SK-N-SH treated with all-trans-retinoic acid at 6 μM for 48 hours (cell line): ENCODE measurements around the gene TMEM51.

Experiments used
- ATAC-seq: fragments of 200-7000 bp; cut with Tn5 transposase; 3 replicates; pipeline ENCODE4 v1.9.1; 2020; ENCODE audit warnings: mild to moderate bottlenecking, moderate library complexity
- ARNTL ChIP-seq: fragments of 450-650 bp; formaldehyde crosslinking; IDR thresholded peaks from 2 replicates; pipeline ENCODE4 v1.5.0; 2020; ENCODE audit warnings: low read depth, mild to moderate bottlenecking, moderate library complexity, borderline replicate concordance
- BACH2 ChIP-seq: fragments of 250-450 bp; sonication (Bioruptor Pico); IDR thresholded peaks from 2 replicates; pipeline ENCODE4 v1.9.0; 2021; ENCODE audit warnings: mild to moderate bottlenecking, borderline replicate concordance
- CREB5 ChIP-seq: fragments of 250-450 bp; sonication (Bioruptor Pico); IDR thresholded peaks from 2 replicates; pipeline ENCODE4 v1.5.1; 2020; ENCODE audit warnings: low read depth, mild to moderate bottlenecking, moderate library complexity
- CSDC2 ChIP-seq: fragments of 250-450 bp; sonication (Bioruptor Pico); IDR thresholded peaks from 2 replicates; pipeline ENCODE4 v1.5.0; 2020; ENCODE audit warnings: mild to moderate bottlenecking, moderate library complexity
- CSRNP3 ChIP-seq: fragments of 250-450 bp; sonication (Bioruptor Pico); IDR thresholded peaks from 2 replicates; pipeline ENCODE4 v1.5.1; 2021; ENCODE audit warnings: mild to moderate bottlenecking, moderate library complexity
- ESRRG ChIP-seq: fragments of 250-450 bp; sonication (Bioruptor Pico); IDR thresholded peaks from 2 replicates; pipeline ENCODE4 v1.6.1; 2021; ENCODE audit warnings: mild to moderate bottlenecking
- GLIS3 ChIP-seq: fragments of 250-450 bp; sonication (Bioruptor Pico); IDR thresholded peaks from 2 replicates; pipeline ENCODE4 v1.5.0; 2020; ENCODE audit warnings: mild to moderate bottlenecking, moderate library complexity
- ISL1 ChIP-seq: fragments of 250-450 bp; sonication (Bioruptor Pico); IDR thresholded peaks from 2 replicates; pipeline ENCODE4 v2.1.2; 2022; ENCODE audit warnings: mild to moderate bottlenecking, moderate library complexity
- OSR1 ChIP-seq: fragments of 250-450 bp; sonication (Bioruptor Pico); IDR thresholded peaks from 2 replicates; pipeline ENCODE4 v1.8.0; 2022; ENCODE audit warnings: moderate library complexity, mild to moderate bottlenecking, inconsistent platforms
- PATZ1 ChIP-seq: fragments of 250-450 bp; sonication (Bioruptor Pico); IDR thresholded peaks from 2 replicates; pipeline ENCODE4 v1.8.0; 2020; ENCODE audit warnings: mild to moderate bottlenecking, moderate library complexity, borderline replicate concordance
- PPARA ChIP-seq: fragments of 250-450 bp; sonication (Bioruptor Pico); IDR thresholded peaks from 2 replicates; pipeline ENCODE4 v1.5.0; 2020; ENCODE audit warnings: mild to moderate bottlenecking, borderline replicate concordance
- RARB ChIP-seq: fragments of 250-450 bp; sonication (Bioruptor Pico); IDR thresholded peaks from 2 replicates; pipeline ENCODE4 v1.8.0; 2021; ENCODE audit warnings: mild to moderate bottlenecking, moderate library complexity
- SNAI2 ChIP-seq: fragments of 250-450 bp; sonication (Bioruptor Pico); IDR thresholded peaks from 2 replicates; pipeline ENCODE4 v1.5.0; 2020; ENCODE audit warnings: mild to moderate bottlenecking, moderate library complexity
- TCF4 ChIP-seq: fragments of 250-450 bp; sonication (Bioruptor Pico); IDR thresholded peaks from 2 replicates; pipeline ENCODE4 v1.8.0; 2021; ENCODE audit warnings: mild to moderate bottlenecking, moderate library complexity, borderline replicate concordance
- TOX ChIP-seq: fragments of 250-450 bp; sonication (Bioruptor Pico); IDR thresholded peaks from 2 replicates; pipeline ENCODE4 v1.8.0; 2021; ENCODE audit warnings: mild to moderate bottlenecking, moderate library complexity, borderline replicate concordance
- TSHZ2 ChIP-seq: fragments of 250-450 bp; sonication (Bioruptor Pico); IDR thresholded peaks from 2 replicates; pipeline ENCODE4 v1.5.0; 2020; ENCODE audit warnings: mild to moderate bottlenecking, moderate library complexity
- ZC3H10 ChIP-seq: fragments of 250-450 bp; sonication (Bioruptor Pico); IDR thresholded peaks from 2 replicates; pipeline ENCODE4 v1.5.1; 2021; ENCODE audit warnings: mild to moderate bottlenecking, moderate library complexity
- ZFP3 ChIP-seq: fragments of 250-450 bp; sonication (Bioruptor Pico); IDR thresholded peaks from 2 replicates; pipeline ENCODE4 v1.5.0; 2020; ENCODE audit warnings: mild to moderate bottlenecking, moderate library complexity
- ZFP30 ChIP-seq: fragments of 450-650 bp; formaldehyde crosslinking; IDR thresholded peaks from 2 replicates; pipeline ENCODE4 v1.5.0; 2022; ENCODE audit warnings: mild to moderate bottlenecking, moderate library complexity
- ZNF565 ChIP-seq: fragments of 450-650 bp; formaldehyde crosslinking; conservative IDR thresholded peaks from 2 replicates; pipeline ENCODE4 v1.5.0; 2020; ENCODE audit warnings: low read depth, mild to moderate bottlenecking, moderate library complexity
- ZNF70 ChIP-seq: fragments of 450-650 bp; formaldehyde crosslinking; IDR thresholded peaks from 2 replicates; pipeline ENCODE4 v1.5.0; 2020; ENCODE audit warnings: mild to moderate bottlenecking, moderate library complexity

TMEM51 gene

GRCh38 chr1:15246960-15247614 lies 93.5 kb downstream of the TMEM51 start, which contains the start of gene FHAD1:
Gene FHAD1 (plus strand): TSS chr1:15247223. CDS start chr1:15251785, 4,562 bp downstream.
- ATAC-seq = peak; percentile 85
- no peak for TF ChIP-seq ZC3H10
- no peak for TF ChIP-seq PATZ1 (CRISPR knock-in tag)
- no peak for TF ChIP-seq ZNF70
- TF ChIP-seq TCF4 = no peak
- no peak for TF ChIP-seq ARNTL (CRISPR knock-in tag)
- TF ChIP-seq TOX = no peak
- no peak for TF ChIP-seq BACH2 (CRISPR knock-in tag)

GRCh38 chr1:15248216-15248615 lies 94.7 kb downstream of the TMEM51 start:
- TF ChIP-seq TCF4 = no peak
- no peak for TF ChIP-seq ESRRG (CRISPR knock-in tag)
- no peak for TF ChIP-seq CSRNP3 (CRISPR knock-in tag)
- no peak for TF ChIP-seq GLIS3 (CRISPR knock-in tag)
- no peak for TF ChIP-seq TOX
- no peak for TF ChIP-seq ARNTL (CRISPR knock-in tag)
- no peak for TF ChIP-seq ZNF70
- no peak for TF ChIP-seq ZFP30
- no peak for TF ChIP-seq ZFP3 (CRISPR knock-in tag)
- no peak for TF ChIP-seq CREB5 (CRISPR knock-in tag)
- ATAC-seq = no peak

- no peak for ATAC-seq
- no peak for TF ChIP-seq SNAI2 (CRISPR knock-in tag)
- TF ChIP-seq CSRNP3 (CRISPR knock-in tag) = no peak
- no peak for TF ChIP-seq TCF4
- no peak for TF ChIP-seq ZFP3 (CRISPR knock-in tag)
- TF ChIP-seq TSHZ2 (CRISPR knock-in tag) = no peak
- no peak for TF ChIP-seq ISL1 (CRISPR knock-in tag)
- TF ChIP-seq TOX = no peak
- no peak for TF ChIP-seq PATZ1 (CRISPR knock-in tag)
- no peak for TF ChIP-seq PPARA (CRISPR knock-in tag)
- no peak for TF ChIP-seq ZC3H10
- no peak for TF ChIP-seq ESRRG (CRISPR knock-in tag)
- no peak for TF ChIP-seq CREB5 (CRISPR knock-in tag)
- no peak for TF ChIP-seq ZNF565
- TF ChIP-seq RARB (CRISPR knock-in tag) = no peak
- TF ChIP-seq OSR1 (CRISPR knock-in tag) = no peak
- no peak for TF ChIP-seq CSDC2
These were observed 95.5 kb downstream of the TMEM51 start for GRCh38 chr1:15249081-15249480.
